GM12878 (cell line): ENCODE data around the gene FBXO38. TPM values are rescaled to one million over a fixed set of nuclear protein-coding genes. Genes with fewer than 3 reads are reported as not detected.

ENCODE experiments used
- ASH2L ChIP-seq: fragments of 300-600, 200-600 bp; sonication (generic); IDR thresholded peaks from 2 replicates; pipeline ENCODE4 v1.6.1; 2017; ENCODE audit warnings: low read depth, mild to moderate bottlenecking, borderline replicate concordance
- BRCA1 ChIP-seq: IDR thresholded peaks from 2 replicates; pipeline ENCODE4 v1.6.1; 2011; ENCODE audit warnings: low read depth, low read length, improper control_type of control experiment
- ETV6 ChIP-seq, 2 experiments: fragments of 450-650 bp in 1 of 2; IDR thresholded peaks in 1 of 2; conservative IDR thresholded peaks in 1 of 2; 2 replicates each; pipeline ENCODE4 v1.6.1; 2014; ENCODE audit warnings: antibody characterized with exemption in 1 of 2, borderline replicate concordance in 1 of 2, low read depth in 1 of 2, mild to moderate bottlenecking in 1 of 2, moderate library complexity in 1 of 2
- FOXM1 ChIP-seq: IDR thresholded peaks from 2 replicates; pipeline ENCODE4 v1.6.1; 2012; ENCODE audit warnings: low read depth, mild to moderate bottlenecking, inconsistent platforms, low read length, moderate library complexity
- MYC ChIP-seq: IDR thresholded peaks from 2 replicates; pipeline ENCODE4 v1.6.1; 2011; ENCODE audit warnings: mild to moderate bottlenecking, low read length, moderate library complexity, inconsistent platforms; ENCODE audit not compliant: insufficient read depth, insufficient replicate concordance, insufficient read length, severe bottlenecking
- NR2C2 ChIP-seq: IDR thresholded peaks from 2 replicates; pipeline ENCODE4 v1.6.1; 2011; ENCODE audit warnings: borderline replicate concordance, low read depth; ENCODE audit not compliant: control insufficient read depth, insufficient read length
- RAD51 ChIP-seq: fragments of 450-650 bp; IDR thresholded peaks from 2 replicates; pipeline ENCODE4 v1.6.1; 2016; ENCODE audit warnings: moderate library complexity, mild to moderate bottlenecking, inconsistent platforms
- RBBP5 ChIP-seq: fragments of 200-600 bp; sonication (generic); conservative IDR thresholded peaks from 2 replicates; pipeline ENCODE4 v1.6.1; 2016
- RUNX3 ChIP-seq: IDR thresholded peaks from 2 replicates; pipeline ENCODE4 v1.6.1; 2012; ENCODE audit warnings: low read length, inconsistent platforms
- SIN3A ChIP-seq: IDR thresholded peaks from 2 replicates; pipeline ENCODE4 v1.6.1; 2012; ENCODE audit warnings: low read depth, low read length, improper control_type of control experiment
- SMAD1 ChIP-seq: fragments of 450-650 bp; IDR thresholded peaks from 2 replicates; pipeline ENCODE4 v1.6.1; 2018; ENCODE audit warnings: mild to moderate bottlenecking, low read depth; ENCODE audit not compliant: partially characterized antibody
- SMAD5 ChIP-seq: IDR thresholded peaks from 2 replicates; pipeline ENCODE4 v1.6.1; 2016; ENCODE audit warnings: antibody characterized with exemption, low read depth
- SMARCA5 ChIP-seq: fragments of 450-650 bp; IDR thresholded peaks from 2 replicates; pipeline ENCODE4 v1.6.1; 2017; ENCODE audit warnings: mild to moderate bottlenecking
- polyA plus RNA-seq, 11 experiments: library from polyadenylated mRNA; depleted of rRNA in 4 of 11; unstranded in 6 of 11; stranded (reverse) in 5 of 11; fragments of >200 nt; fragmentation: Nextera tagmentation in 4 of 11; fragmentation: Illumina TruSeq in 1 of 11; extraction: Ambion mirVana in 4 of 11; extraction: Trizol in 1 of 11; gene quantifications; 1 replicate in 1 of 11; 2 replicates in 10 of 11; pipeline versions ENCODE4 v1.2.1 to v1.2.3, GENCODE V29; 2011 to 2016; ENCODE audit warnings: inconsistent platforms in 2 of 11, missing spikeins in 2 of 11, low read depth in 1 of 11
- total RNA-seq, 4 experiments: library from RNA; depleted of rRNA in 3 of 4; stranded (reverse); fragments of >200 nt in 3 of 4; fragmentation: Illumina TruSeq in 1 of 4; extraction: Trizol in 1 of 4; gene quantifications; 2 replicates each; pipeline versions ENCODE4 v1.2.1 to v1.2.3, GENCODE V29; 2013 to 2021
- TF ChIP-seq, protein P1 (sequence below): fragments of 450-650 bp; IDR thresholded peaks from 2 replicates; pipeline ENCODE4 v1.6.1; 2017; ENCODE audit warnings: mild to moderate bottlenecking, moderate library complexity
- TF ChIP-seq, protein P2 (sequence below): fragments of 150-350 bp; IDR thresholded peaks from 2 replicates; pipeline ENCODE4 v1.6.1; 2016; ENCODE audit warnings: low read depth, low read length
- TF ChIP-seq, protein P3 (sequence below): IDR thresholded peaks from 2 replicates; pipeline ENCODE4 v1.6.1; 2012; ENCODE audit warnings: low read depth, low read length, improper control_type of control experiment
- TF ChIP-seq, protein P4 (sequence below): fragments of 450-650 bp; IDR thresholded peaks from 2 replicates; pipeline ENCODE4 v1.6.1; 2014; ENCODE audit warnings: mild to moderate bottlenecking

The FBXO38 gene
- total and polyA plus RNA-seq, 10 of the 15 experiments (the other 5 are each of a cell fraction or from before 2014, with no cell fraction given), result 9.1 to 44.6 (median 28.3) TPM

DNA sequence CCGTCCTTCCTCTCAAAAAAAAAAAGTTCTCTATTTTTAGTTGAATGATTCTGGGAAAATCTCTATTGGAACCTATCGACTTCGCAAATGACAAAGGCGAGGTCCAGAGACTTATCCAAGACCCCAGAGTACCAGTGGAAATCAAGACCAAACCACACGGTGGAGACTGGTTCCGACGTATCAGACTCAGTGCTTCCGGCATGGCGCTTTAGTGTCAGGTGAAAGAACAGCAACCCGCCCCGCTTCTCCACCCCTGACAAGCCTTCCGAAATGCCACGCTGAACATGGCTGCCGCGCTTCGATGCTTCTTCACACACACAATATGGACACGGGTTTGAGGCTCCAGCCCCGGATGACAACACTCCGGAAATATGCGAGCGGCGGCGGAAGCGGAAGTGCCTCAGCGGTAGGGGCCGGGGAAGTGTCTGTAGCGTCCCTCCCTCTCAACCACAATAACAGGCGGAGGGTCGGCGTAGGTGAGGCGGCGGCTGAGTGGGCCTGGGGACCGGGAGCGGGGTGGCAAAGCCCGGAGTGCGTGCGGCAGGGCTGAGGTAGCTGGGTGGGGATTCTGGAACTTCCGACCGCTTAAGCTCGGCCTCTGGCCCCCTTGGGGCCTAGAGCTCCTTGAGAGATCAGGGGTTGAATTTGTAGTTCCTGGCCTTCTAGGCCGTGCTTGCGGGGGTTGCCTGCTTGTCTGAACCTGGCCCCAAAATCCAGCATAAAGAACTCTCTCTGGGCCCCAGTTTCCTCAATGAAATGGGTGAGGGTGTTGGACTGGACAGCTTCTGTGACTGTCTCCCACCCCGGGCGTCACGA is at the start of gene FBXO38 (continued):
- TF ChIP-seq, protein P1, sequence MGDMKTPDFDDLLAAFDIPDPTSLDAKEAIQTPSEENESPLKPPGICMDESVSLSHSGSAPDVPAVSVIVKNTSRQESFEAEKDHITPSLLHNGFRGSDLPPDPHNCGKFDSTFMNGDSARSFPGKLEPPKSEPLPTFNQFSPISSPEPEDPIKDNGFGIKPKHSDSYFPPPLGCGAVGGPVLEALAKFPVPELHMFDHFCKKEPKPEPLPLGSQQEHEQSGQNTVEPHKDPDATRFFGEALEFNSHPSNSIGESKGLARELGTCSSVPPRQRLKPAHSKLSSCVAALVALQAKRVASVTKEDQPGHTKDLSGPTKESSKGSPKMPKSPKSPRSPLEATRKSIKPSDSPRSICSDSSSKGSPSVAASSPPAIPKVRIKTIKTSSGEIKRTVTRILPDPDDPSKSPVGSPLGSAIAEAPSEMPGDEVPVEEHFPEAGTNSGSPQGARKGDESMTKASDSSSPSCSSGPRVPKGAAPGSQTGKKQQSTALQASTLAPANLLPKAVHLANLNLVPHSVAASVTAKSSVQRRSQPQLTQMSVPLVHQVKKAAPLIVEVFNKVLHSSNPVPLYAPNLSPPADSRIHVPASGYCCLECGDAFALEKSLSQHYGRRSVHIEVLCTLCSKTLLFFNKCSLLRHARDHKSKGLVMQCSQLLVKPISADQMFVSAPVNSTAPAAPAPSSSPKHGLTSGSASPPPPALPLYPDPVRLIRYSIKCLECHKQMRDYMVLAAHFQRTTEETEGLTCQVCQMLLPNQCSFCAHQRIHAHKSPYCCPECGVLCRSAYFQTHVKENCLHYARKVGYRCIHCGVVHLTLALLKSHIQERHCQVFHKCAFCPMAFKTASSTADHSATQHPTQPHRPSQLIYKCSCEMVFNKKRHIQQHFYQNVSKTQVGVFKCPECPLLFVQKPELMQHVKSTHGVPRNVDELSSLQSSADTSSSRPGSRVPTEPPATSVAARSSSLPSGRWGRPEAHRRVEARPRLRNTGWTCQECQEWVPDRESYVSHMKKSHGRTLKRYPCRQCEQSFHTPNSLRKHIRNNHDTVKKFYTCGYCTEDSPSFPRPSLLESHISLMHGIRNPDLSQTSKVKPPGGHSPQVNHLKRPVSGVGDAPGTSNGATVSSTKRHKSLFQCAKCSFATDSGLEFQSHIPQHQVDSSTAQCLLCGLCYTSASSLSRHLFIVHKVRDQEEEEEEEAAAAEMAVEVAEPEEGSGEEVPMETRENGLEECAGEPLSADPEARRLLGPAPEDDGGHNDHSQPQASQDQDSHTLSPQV, result peak; percentile 100
- TF ChIP-seq, protein P2, sequence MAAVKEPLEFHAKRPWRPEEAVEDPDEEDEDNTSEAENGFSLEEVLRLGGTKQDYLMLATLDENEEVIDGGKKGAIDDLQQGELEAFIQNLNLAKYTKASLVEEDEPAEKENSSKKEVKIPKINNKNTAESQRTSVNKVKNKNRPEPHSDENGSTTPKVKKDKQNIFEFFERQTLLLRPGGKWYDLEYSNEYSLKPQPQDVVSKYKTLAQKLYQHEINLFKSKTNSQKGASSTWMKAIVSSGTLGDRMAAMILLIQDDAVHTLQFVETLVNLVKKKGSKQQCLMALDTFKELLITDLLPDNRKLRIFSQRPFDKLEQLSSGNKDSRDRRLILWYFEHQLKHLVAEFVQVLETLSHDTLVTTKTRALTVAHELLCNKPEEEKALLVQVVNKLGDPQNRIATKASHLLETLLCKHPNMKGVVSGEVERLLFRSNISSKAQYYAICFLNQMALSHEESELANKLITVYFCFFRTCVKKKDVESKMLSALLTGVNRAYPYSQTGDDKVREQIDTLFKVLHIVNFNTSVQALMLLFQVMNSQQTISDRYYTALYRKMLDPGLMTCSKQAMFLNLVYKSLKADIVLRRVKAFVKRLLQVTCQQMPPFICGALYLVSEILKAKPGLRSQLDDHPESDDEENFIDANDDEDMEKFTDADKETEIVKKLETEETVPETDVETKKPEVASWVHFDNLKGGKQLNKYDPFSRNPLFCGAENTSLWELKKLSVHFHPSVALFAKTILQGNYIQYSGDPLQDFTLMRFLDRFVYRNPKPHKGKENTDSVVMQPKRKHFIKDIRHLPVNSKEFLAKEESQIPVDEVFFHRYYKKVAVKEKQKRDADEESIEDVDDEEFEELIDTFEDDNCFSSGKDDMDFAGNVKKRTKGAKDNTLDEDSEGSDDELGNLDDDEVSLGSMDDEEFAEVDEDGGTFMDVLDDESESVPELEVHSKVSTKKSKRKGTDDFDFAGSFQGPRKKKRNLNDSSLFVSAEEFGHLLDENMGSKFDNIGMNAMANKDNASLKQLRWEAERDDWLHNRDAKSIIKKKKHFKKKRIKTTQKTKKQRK, result no peak
- 0 out of 2 replicates have a peak, but pooled peaks have one; percentile 7 for TF ChIP-seq BRCA1
- peak; percentile 73 for TF ChIP-seq RUNX3
- TF ChIP-seq NR2C2, result no peak
- TF ChIP-seq, protein P3, sequence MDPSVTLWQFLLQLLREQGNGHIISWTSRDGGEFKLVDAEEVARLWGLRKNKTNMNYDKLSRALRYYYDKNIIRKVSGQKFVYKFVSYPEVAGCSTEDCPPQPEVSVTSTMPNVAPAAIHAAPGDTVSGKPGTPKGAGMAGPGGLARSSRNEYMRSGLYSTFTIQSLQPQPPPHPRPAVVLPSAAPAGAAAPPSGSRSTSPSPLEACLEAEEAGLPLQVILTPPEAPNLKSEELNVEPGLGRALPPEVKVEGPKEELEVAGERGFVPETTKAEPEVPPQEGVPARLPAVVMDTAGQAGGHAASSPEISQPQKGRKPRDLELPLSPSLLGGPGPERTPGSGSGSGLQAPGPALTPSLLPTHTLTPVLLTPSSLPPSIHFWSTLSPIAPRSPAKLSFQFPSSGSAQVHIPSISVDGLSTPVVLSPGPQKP, result peak; percentile 89
- peak; percentile 51 for TF ChIP-seq SMAD1
- peak; percentile 92 for TF ChIP-seq SMAD5
- TF ChIP-seq ASH2L, result no peak
- peak in 1 of 2 experiments; percentile 91; a peak in 2 of 4 replicates for TF ChIP-seq ETV6 (conservative IDR thresholded peaks at IDR 0.05 in 1 of 2, IDR thresholded peaks at IDR 0.05 in 1 of 2; ENCODE audit: borderline replicate concordance in 1 of 2, low read depth in 1 of 2)
- TF ChIP-seq FOXM1, result no peak
- TF ChIP-seq RAD51, result peak; percentile 53; the same call in 1 of the 2 replicates
- 0 out of 2 replicates have a peak, but pooled peaks have one; percentile 41 for TF ChIP-seq SIN3A
- TF ChIP-seq SMARCA5, result no peak
- no peak for TF ChIP-seq RBBP5
- TF ChIP-seq, protein P4, sequence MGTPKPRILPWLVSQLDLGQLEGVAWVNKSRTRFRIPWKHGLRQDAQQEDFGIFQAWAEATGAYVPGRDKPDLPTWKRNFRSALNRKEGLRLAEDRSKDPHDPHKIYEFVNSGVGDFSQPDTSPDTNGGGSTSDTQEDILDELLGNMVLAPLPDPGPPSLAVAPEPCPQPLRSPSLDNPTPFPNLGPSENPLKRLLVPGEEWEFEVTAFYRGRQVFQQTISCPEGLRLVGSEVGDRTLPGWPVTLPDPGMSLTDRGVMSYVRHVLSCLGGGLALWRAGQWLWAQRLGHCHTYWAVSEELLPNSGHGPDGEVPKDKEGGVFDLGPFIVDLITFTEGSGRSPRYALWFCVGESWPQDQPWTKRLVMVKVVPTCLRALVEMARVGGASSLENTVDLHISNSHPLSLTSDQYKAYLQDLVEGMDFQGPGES, result no peak
- TF ChIP-seq MYC, result no peak
